ENCODE measurements around the gene PLPP7.
A peak's percentile ranks its signal among the peaks of the same experiment; 100 is the strongest.
"Not testable (repeated sequence)": the region's sequence is repeated elsewhere in the genome, so short reads cannot be mapped to it uniquely, and the experiment has no call there.

Gene PLPP7

DNA sequence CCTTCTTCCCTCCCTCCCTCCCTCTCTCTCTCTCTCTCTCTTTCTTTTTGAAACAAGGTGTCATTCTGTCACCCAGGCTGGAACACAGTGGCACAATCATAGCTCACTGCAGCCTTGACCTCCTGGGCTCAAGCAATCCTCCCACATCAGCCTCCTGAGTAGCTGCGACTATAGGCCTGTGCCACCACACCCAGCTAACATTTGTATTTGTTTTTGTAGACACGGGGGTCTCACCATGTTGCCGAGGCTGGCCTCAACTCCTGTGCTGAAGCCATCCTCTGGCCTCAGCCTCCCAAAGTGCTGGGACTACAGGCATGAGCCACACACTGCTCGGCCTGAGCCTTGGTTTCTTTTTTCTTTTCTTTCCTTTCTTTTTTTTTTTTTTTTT, 45.8 kb downstream of the PLPP7 start:
- DNase-seq: no peak

DNA sequence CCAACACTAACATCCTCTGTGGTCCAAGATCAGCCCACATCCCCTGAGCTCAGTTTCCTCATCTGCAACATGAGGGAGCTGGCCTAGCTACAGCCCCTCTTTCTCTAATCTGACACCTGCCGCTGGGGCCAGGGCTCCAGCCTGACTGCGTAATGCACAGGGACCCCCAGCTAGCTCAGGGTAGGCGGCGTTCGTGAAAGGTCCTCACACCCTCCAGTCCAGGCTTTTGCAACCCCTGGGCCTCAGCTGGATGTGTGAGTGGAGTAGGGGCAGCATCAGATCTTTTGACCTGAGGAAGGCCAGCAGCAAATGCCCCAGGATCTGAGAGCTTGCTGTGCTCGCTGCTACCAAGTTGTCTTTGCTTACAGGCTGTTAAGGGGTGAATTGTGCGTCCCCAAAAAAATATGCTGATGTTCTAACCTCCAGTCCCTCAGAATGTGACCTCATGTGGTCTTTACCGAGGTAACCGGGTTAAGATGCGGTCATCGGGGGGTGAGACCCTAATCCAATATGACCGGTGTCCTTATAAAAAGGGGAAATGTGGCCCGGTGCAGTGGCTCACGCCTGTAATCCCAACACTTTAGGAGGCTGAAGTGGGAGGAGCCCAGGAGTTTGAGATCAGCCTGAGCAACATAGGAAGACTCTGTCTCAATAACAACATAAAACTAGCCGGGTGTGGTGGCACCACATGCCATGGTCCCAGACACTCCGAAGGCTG, 47.8 kb downstream of the PLPP7 start:
- DNase-seq: no peak

DNA sequence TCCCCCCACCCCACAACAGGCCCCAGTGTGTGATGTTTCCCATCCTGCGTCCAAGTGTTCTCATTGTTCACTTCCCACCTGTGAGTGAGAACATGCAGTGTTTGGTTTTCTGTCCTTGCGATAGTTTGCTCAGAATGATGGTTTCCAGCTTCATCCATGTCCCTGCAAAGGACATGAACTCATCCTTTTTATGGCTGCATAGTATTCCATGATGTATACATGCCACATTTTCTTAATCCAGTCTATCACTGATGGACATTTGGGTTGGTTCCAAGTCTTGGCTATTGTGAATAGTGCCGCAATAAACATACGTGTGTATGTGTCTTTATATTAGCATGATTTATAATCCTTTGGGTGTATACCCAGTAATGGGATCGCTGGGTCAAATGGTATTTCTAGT, 49.7 kb downstream of the PLPP7 start:
- not testable (repeated sequence) for DNase-seq

- not testable (repeated sequence) for DNase-seq
Observed at GRCh38 chr9:131344931-131345535, 55.5 kb downstream of the PLPP7 start.

DNA sequence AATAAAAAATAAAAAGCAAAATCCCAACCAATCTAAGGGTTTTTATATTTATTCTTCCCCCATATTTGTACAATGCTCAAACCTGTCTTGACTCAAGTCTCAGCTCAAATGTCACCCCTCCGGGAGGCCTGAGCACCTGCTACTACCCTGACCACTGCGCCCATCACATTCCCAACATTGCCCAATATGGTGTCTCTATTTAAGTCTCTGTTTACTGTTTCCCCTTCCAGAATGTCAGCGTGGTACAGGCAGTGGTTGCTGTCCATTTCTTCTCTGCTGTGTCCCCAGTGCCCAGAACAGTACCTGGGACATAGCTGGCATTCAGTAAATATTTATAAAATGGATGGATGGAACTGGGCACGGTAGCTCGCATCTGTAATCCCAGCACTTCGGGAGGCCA, 57.0 kb downstream of the PLPP7 start:
- no peak for DNase-seq

DNA sequence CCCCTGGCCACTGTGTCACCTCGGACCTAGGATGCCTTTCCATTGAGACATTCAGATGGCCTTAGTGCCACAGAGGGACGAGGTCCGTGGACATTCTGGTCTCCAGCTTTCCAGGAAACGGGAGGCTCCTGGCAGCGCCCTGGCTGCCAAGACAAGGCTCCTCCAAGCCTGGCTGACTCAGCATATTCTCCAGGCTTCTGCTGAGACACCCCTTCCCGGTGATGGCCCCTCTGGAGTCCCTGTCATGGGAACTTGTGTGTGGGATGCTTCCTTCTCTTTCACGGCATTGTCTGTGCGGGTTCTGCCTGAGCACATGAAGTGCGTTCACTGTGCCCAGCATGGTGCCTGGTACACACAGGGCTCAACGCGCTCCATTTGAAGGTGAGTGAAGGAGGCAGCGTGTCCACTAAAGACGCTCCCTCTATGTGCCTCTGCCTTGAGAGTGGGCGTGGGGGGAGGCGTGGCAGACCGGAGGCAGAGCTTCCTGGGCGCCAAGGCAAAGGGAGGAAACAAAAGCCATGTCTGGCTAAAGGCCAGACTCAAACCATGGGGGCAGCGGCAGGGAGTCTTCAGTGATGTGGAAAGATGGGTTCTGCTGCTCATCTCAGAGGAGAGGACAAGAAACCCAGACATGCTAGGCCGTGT, 58.0 kb downstream of the PLPP7 start:
- DNase-seq: no peak

DNA sequence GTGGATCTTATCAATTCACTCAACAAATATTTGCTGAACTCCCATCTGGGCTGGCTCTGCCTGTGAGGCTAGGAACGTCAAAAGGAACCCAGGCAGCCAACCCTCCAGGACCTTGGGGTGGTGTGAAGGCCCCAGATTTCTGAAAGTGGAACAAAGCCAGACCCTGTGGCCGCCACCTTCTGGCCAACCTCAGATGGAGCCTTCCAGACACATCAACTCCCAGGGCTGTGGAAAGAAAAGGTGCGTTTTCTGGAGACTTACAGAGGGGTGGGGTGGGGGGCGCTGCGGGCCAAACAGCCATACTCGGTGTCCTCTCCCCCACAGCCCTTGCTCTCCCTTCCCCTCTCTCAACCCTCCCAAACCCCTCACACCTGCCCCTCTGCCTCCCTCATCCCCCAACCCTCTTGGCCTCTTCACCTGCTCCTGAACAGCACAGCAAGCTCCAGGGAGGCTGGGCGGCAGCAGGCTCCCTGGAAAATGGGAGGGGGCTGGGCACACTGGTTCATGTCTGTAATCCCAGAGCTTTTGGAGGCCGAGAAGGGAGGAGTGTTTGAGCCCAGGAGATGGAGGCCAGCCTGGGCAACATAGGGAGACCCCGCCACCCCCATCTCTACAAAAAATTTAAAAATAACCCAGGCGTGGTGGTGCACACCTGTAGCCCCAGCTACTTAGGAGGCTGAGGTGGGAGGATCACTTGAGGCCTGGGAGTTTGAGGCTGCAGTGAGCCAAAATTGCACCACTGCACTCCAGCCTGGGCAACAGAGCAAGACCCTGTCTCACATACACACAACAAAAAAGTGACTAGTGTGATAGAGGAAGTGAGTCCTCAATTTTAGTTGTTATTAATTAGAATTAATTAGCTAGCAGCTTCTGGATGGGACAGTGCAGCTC, 59.4 kb downstream of the PLPP7 start:
- no peak for DNase-seq

GRCh38 chr9:131349522-131349880, 60.0 kb downstream of the PLPP7 start:
- DNase-seq: no peak

GRCh38 chr9:131349881-131350563, 60.5 kb downstream of the PLPP7 start:
- peak; percentile 89 for DNase-seq

- DNase-seq: not testable (repeated sequence)
Observed at GRCh38 chr9:131356479-131356878, 67.0 kb downstream of the PLPP7 start.

GRCh38 chr9:131358556-131358955, 69.0 kb downstream of the PLPP7 start:
- no peak for DNase-seq
